CD4-positive, alpha-beta memory T cell (primary cell): Measurements from ENCODE around the gene CSPG4. TPM values are rescaled to one million over a fixed set of nuclear protein-coding genes. Genes with fewer than 3 reads are reported as not detected.
A peak's percentile ranks its signal among the peaks of the same experiment; 100 is the strongest.

Source experiments
- CTCF ChIA-PET: fragments of 350-600 bp; sonication (Branson Sonifier 250); formaldehyde crosslinking; loops from one replicate; lab custom pipeline; 2021; ENCODE audit warnings: inconsistent platforms; ENCODE audit not compliant: partially characterized antibody; lab: Charles Lee
- POLR2A ChIA-PET: fragments of 350-600 bp; sonication (Branson Sonifier 250); formaldehyde crosslinking; loops from one replicate; lab custom pipeline; 2021; ENCODE audit not compliant: partially characterized antibody; lab: Charles Lee
- DNase-seq, 5 donors: peaks; one replicate each; pipeline versions ENCODE4 v3.0.0 to v3.0.0-alpha.2; 2020 to 2022; ENCODE audit warnings: mixed read lengths in 1 of 5
- H3K27ac ChIP-seq: one replicate; pipeline ENCODE4 v1.7.0; 2013; ENCODE audit warnings: low read depth, low read length
- H3K27me3 ChIP-seq: 2 replicates; pipeline ENCODE4 v1.7.0; 2013; ENCODE audit warnings: mild to moderate bottlenecking, low read length, moderate library complexity; ENCODE audit not compliant: insufficient read depth
- H3K36me3 ChIP-seq: 2 replicates; pipeline ENCODE4 v1.7.0; 2013; ENCODE audit warnings: mild to moderate bottlenecking, low read length, moderate library complexity; ENCODE audit not compliant: insufficient read depth
- H3K4me1 ChIP-seq: 2 replicates; pipeline ENCODE4 v1.7.0; 2013; ENCODE audit warnings: mild to moderate bottlenecking, low read length, moderate library complexity; ENCODE audit not compliant: insufficient read depth
- H3K4me3 ChIP-seq, 2 donors: one replicate each; pipeline ENCODE4 v1.7.0; 2013; ENCODE audit warnings: low read length in 2 of 2, mild to moderate bottlenecking in 1 of 2
- H3K9me3 ChIP-seq, 2 donors: one replicate each; pipeline ENCODE4 v1.7.0; 2013; ENCODE audit warnings: low read length in 2 of 2, control low read depth in 1 of 2; ENCODE audit not compliant: control insufficient read depth in 1 of 2
- H3K27ac Mint-ChIP-seq, 7 donors: one replicate each; pipeline ENCODE4 v1.8.0; 2020 to 2021; ENCODE audit warnings: mixed read lengths in 7 of 7, mild to moderate bottlenecking in 6 of 7, inconsistent platforms in 3 of 7, moderate library complexity in 3 of 7
- H3K27me3 Mint-ChIP-seq, 2 donors: one replicate each; pipeline ENCODE4 v1.8.0; 2020 to 2021; ENCODE audit warnings: mixed read lengths in 2 of 2
- H3K36me3 Mint-ChIP-seq, 2 donors: one replicate each; pipeline ENCODE4 v1.8.0; 2020 to 2021; ENCODE audit warnings: mixed read lengths in 2 of 2, inconsistent platforms in 1 of 2, mild to moderate bottlenecking in 1 of 2
- H3K4me1 Mint-ChIP-seq, 4 donors: one replicate each; pipeline ENCODE4 v1.8.0; 2020 to 2021; ENCODE audit warnings: mixed read lengths in 4 of 4, mild to moderate bottlenecking in 1 of 4
- H3K4me3 Mint-ChIP-seq, 8 donors: one replicate each; pipeline ENCODE4 v1.8.0; 2020 to 2021; ENCODE audit warnings: mixed read lengths in 8 of 8, mild to moderate bottlenecking in 7 of 8, moderate library complexity in 6 of 8, inconsistent platforms in 3 of 8
- H3K9me3 Mint-ChIP-seq, 8 donors: one replicate each; pipeline ENCODE4 v1.8.0; 2020 to 2021; ENCODE audit warnings: mixed read lengths in 8 of 8, mild to moderate bottlenecking in 5 of 8, inconsistent platforms in 3 of 8, moderate library complexity in 1 of 8
- intact Hi-C: fragments of 100-400 bp; cut with micrococcal nuclease; formaldehyde crosslinking; loops from one replicate; pipeline ENCODE4 v1.15.1; 2023
- polyA plus RNA-seq, 2 donors: library from polyadenylated mRNA; unstranded; fragments of 300-500 nt; fragmentation: Illumina TruSeq; gene quantifications; one replicate each; pipeline ENCODE4 v1.2.3, GENCODE V29; 2021
- total RNA-seq, 2 experiments: library from RNA; stranded (reverse); gene quantifications; one replicate each; pipeline ENCODE4 v1.2.3, GENCODE V29; 2021

Gene CSPG4
- total and polyA plus RNA-seq, 4 experiments from 2014 or later, result not detected

DNA sequence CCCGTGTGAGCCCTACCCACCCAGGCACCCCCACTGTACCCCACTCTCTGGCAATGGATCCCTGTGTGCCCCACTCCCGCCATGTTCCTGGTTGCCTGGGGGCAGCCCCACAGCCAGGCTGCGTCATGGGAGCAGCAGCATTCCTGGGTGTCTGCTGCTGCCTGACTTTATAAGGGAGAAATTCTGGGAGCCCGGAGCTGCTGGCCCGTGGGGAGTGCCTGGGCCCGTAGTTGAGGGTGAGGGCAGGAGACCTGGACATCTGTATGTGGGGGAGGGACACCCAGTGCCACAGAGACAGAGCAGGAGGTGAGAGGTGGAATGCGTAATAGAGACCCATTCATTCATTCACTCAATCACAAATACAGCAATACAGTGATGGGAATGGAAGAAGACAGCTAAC lies 15.1 kb downstream of the CSPG4 start:
- Histone ChIP-seq H3K36me3 (no peaks in the 10 kb centered on the region), H3K27ac (no peak overlapping the region), H3K9me3 (no peaks in the 10 kb centered on the region), H3K4me1 (peaks cover 9% of the 10 kb centered on the region), H3K4me3 (no peak overlapping the region), H3K27me3 (no peaks in the 10 kb centered on the region)
- Mint-ChIP-seq H3K27me3 (peaks cover 1 to 3% of the 10 kb centered on the region in 2 donors), H3K36me3 (no peaks in the 10 kb centered on the region), H3K27ac (no peak overlapping the region), H3K9me3 (peaks cover 0 to 3% (median 0%) of the 10 kb centered on the region in 8 donors), H3K4me3 (no peak overlapping the region), H3K4me1 (peaks cover 0 to 8% (median 5%) of the 10 kb centered on the region in 4 donors)
- POLR2A ChIA-PET, result no interaction called here
- DNase-seq, result no peak
- CTCF ChIA-PET, result no interaction called here
- intact Hi-C loops, result no loop called here

DNA sequence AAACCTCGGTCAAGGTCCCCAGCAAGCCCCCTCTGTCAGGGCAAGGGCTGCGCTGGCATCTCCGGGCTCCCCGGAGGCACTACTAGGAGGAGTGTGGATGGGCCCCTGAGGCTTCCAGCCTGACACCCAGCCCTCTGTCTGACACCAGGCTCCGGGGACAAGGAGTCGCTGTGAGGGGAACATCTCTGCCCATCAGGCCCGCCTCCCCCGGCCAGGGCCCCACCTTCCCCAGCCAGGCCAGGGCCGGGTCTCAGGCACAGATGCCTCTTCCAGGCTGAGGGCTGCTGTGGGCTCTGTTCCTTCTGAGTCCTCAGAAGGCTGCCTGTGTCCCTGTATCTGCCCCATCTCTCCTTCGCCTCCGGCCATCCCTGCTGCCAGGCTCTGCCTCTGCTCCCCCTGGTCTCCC lies 15.8 kb downstream of the CSPG4 start:
- H3K36me3 ChIP-seq, result no peaks in the 10 kb centered on the region
- no peak overlapping the region for H3K27ac ChIP-seq
- intact Hi-C loops, result no loop called here
- peaks cover 9% of the 10 kb centered on the region for H3K4me1 ChIP-seq
- Mint-ChIP-seq H3K4me1 (peaks cover 0 to 11% (median 5%) of the 10 kb centered on the region in 4 donors), H3K27me3 (peaks cover 4 to 7% of the 10 kb centered on the region in 2 donors), H3K36me3 (no peaks in the 10 kb centered on the region), H3K9me3 (peaks cover 0 to 3% (median 0%) of the 10 kb centered on the region in 8 donors), H3K27ac (no peak overlapping the region), H3K4me3 (no peak overlapping the region)
- no peak for DNase-seq
- H3K9me3 ChIP-seq, result no peaks in the 10 kb centered on the region
- H3K4me3 ChIP-seq, result no peak overlapping the region
- H3K27me3 ChIP-seq, result no peaks in the 10 kb centered on the region
- POLR2A ChIA-PET, result no interaction called here
- CTCF ChIA-PET, result no interaction called here

DNA sequence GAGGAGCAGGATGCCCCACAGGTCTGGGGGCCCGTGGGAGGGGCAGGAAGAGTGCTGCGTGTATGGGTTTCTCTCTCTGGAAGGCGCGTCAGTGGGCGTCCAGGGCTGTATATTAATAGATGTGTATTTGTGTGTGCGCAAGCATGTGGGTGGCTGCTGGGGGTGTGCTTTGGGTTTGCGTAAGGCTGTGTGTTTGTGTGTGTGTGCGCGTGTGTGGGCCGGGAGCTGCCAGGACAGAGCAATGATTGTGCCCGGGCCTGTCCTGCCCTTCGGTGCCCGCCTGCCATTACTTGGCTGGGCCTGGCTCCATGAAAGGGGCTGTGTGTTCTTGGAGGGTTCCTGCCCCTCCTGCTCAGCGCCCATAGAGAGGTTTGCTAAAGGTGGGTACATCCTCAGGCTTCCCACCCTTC lies 16.3 kb downstream of the CSPG4 start:
- Mint-ChIP-seq H3K27ac (peak overlapping the region in 2 of 7 donors; percentile 2 to 12), H3K36me3 (no peaks in the 10 kb centered on the region), H3K27me3 (peaks cover 4 to 7% of the 10 kb centered on the region in 2 donors), H3K9me3 (peaks cover 0 to 3% (median 0%) of the 10 kb centered on the region in 8 donors), H3K4me3 (peak overlapping the region in 1 of 8 donors; percentile 21), H3K4me1 (peaks cover 0 to 11% (median 5%) of the 10 kb centered on the region in 4 donors)
- Histone ChIP-seq H3K36me3 (no peaks in the 10 kb centered on the region), H3K27me3 (no peaks in the 10 kb centered on the region), H3K4me1 (peaks cover 9% of the 10 kb centered on the region), H3K9me3 (no peaks in the 10 kb centered on the region), H3K4me3 (no peak overlapping the region), H3K27ac (no peak overlapping the region)
- ChIA-PET POLR2A (no interaction called here), CTCF (no interaction called here)
- intact Hi-C loops, result no loop called here
- DNase-seq, result no peak

DNA sequence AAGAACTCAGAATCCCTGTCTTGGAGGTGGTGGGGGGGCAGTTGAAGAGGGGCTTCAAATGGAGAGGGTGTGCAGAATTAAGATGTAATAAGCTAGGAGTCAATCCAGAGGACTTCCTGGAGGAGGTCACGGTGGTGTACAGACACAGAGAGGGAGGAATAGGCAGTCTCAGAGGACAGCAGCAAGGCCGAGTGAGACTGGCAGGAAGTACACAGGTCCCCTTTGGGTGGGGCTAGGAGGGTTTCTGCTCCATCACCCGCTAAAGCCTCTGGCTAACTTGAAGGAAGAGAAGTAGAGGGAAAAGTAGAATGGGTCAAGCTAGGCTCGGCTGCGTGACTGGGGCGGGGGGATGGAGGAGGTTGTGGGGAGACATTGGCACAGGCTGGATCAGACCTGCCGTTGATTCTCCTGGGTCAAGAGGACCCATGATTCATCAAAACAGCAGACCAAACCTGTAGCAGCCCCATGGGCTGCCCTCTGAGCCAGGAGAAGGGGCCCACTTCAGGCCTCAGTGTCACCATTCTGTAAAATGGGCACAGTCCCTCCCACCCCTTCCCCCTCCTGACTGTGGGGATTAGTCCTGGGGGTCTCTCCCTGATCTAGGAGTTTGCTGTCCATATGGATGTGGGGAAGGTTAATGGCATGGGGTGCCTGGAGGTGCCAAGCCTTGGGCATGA lies 16.9 kb downstream of the CSPG4 start:
- CTCF ChIA-PET, result no interaction called here
- intact Hi-C loops, result no loop called here
- no peak overlapping the region for H3K4me3 ChIP-seq
- DNase-seq, result no peak
- H3K4me3 Mint-ChIP-seq, result peak overlapping the region in 1 of 8 donors; percentile 21
- H3K27me3 ChIP-seq, result no peaks in the 10 kb centered on the region
- H3K27ac Mint-ChIP-seq, result peak overlapping the region in 2 of 7 donors; percentile 57 to 83
- no peaks in the 10 kb centered on the region for H3K9me3 ChIP-seq
- H3K4me1 Mint-ChIP-seq, result peaks cover 0 to 11% (median 5%) of the 10 kb centered on the region in 4 donors
- peaks cover 9% of the 10 kb centered on the region for H3K4me1 ChIP-seq
- POLR2A ChIA-PET, result no interaction called here
- peaks cover 0 to 3% (median 0%) of the 10 kb centered on the region in 8 donors for H3K9me3 Mint-ChIP-seq
- peaks cover 4 to 7% of the 10 kb centered on the region in 2 donors for H3K27me3 Mint-ChIP-seq
- no peak overlapping the region for H3K27ac ChIP-seq
- no peaks in the 10 kb centered on the region for H3K36me3 Mint-ChIP-seq
- no peaks in the 10 kb centered on the region for H3K36me3 ChIP-seq

DNA sequence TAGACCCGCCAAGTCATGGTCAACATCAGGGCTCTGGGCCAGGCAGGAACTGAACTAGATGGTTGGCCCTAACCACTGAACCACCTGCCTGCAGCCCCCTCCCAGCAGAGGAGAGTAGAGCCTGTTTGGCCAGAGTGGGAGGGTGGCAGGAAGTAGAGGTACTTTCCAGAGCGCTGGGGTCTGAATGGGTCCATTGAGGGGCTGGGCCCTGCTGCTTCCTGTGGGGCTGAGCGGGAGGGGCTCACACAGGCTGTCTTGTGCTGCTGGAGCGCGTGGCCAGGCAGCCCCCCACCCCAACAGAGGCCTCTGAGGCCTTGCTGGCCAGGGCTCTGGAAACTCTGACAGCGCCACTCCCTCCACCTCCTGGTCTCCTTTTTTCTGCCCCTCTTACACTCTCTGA lies 17.4 kb downstream of the CSPG4 start:
- Histone ChIP-seq H3K27me3 (no peaks in the 10 kb centered on the region), H3K27ac (no peak overlapping the region), H3K4me3 (no peak overlapping the region), H3K36me3 (no peaks in the 10 kb centered on the region), H3K9me3 (no peaks in the 10 kb centered on the region), H3K4me1 (peaks cover 9% of the 10 kb centered on the region)
- intact Hi-C loops, result no loop called here
- POLR2A ChIA-PET, result no interaction called here
- Mint-ChIP-seq H3K9me3 (peaks cover 0 to 3% (median 0%) of the 10 kb centered on the region in 8 donors), H3K27me3 (peaks cover 4 to 7% of the 10 kb centered on the region in 2 donors), H3K4me3 (no peak overlapping the region), H3K27ac (peak overlapping the region in 2 of 7 donors; percentile 57 to 83), H3K36me3 (no peaks in the 10 kb centered on the region), H3K4me1 (peaks cover 0 to 11% (median 5%) of the 10 kb centered on the region in 4 donors)
- DNase-seq, result no peak
- CTCF ChIA-PET, result no interaction called here

DNA sequence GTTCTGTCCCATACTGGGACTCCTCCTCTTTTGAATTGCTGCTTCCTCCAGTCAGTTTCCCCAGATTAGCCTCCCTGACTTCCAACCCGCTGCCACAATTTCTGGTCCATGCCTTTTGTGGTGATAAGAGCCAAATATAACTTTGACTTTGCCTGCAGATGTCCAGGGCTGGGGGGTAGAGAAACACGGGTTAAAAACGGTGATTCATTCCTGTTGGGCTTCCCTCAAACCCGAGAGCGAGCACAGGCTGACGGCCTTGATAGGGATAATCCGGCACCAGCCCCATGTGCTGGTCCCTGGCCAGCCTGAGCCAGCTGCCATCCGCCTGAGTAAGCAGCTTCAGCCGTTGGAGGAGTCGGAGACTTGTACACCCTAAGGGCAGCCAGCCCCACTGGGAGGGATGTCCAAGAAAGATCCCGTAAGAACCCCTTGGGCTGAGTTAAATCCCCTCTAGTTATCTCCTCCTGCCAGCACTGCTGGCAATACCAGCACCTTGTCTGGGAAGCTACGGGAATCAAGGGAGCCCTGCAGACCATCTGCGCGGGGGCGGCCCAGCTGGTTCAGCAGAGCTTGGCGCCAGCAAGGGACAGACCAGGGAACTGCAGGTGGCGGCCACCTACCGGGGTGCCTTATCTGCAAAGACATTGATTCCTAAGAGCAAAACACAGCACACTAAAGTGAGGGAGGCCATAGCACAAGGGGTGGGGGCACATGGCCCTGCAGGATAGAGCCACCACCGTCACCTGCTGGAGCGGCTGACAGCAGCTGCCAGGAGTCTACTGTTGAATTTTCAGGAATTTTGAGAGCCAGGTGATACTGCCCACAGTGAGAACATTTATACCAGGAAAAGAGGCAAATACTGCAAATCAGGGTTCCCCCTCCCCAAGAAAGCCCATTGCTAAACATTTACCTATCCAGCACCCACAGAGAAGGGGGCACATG lies 18.1 kb downstream of the CSPG4 start:
- no peaks in the 10 kb centered on the region for H3K9me3 ChIP-seq
- H3K36me3 Mint-ChIP-seq, result no peaks in the 10 kb centered on the region
- H3K4me3 ChIP-seq, result no peak overlapping the region
- no peaks in the 10 kb centered on the region for H3K27me3 ChIP-seq
- H3K4me1 ChIP-seq, result peaks cover 9% of the 10 kb centered on the region
- H3K36me3 ChIP-seq, result no peaks in the 10 kb centered on the region
- H3K9me3 Mint-ChIP-seq, result peaks cover 0 to 3% (median 0%) of the 10 kb centered on the region in 8 donors
- peaks cover 4 to 7% of the 10 kb centered on the region in 2 donors for H3K27me3 Mint-ChIP-seq
- H3K27ac ChIP-seq, result no peak overlapping the region
- H3K4me3 Mint-ChIP-seq, result no peak overlapping the region
- ChIA-PET POLR2A (no interaction called here), CTCF (interaction anchor here (1.2 kb wide), 1 partner anchor 10 kb away, joined by 3 read pairs; no protein-coding TSS in a partner anchor)
- DNase-seq, result no peak
- H3K27ac Mint-ChIP-seq, result peak overlapping the region in 1 of 7 donors; percentile 26
- peaks cover 0 to 11% (median 5%) of the 10 kb centered on the region in 4 donors for H3K4me1 Mint-ChIP-seq
- intact Hi-C loops, result no loop called here
